HepG2 (cell line): ENCODE data around the gene PHIP. TPM values are rescaled to one million over a fixed set of nuclear protein-coding genes. Genes with fewer than 3 reads are reported as not detected.

Experiments used
- ATAC-seq: fragments of 200-7000 bp; cut with Tn5 transposase; 3 replicates; pipeline ENCODE4 v1.9.1; 2020; ENCODE audit warnings: mild to moderate bottlenecking, moderate library complexity
- BruUV-seq: library from RNA; stranded (reverse); fragments of 400-500 nt; replicated peaks from 2 replicates; lab custom pipeline; 2021; lab: Mats Ljungman, UMichigan
- CTCF ChIA-PET: fragments of 300-600 bp; formaldehyde crosslinking; extraction: SDS; loops from one replicate; lab custom pipeline; 2021; ENCODE audit warnings: low total read pairs, inconsistent platforms, low intra/inter-chr PET ratio; lab: Yijun Ruan, JAX
- POLR2A ChIA-PET: fragments of 350-600 bp; sonication (Branson Sonifier 250); formaldehyde crosslinking; loops from one replicate; lab custom pipeline; 2020; ENCODE audit warnings: antibody characterized with exemption, inconsistent platforms; lab: Yijun Ruan, JAX
- DNase-seq: peaks from one replicate; pipeline ENCODE4 v3.0.0-alpha.2; 2015; ENCODE audit warnings: low spot score
- FAIRE-seq: peaks from 3 replicates; lab custom pipeline; 2011; peaks lifted over from hg19 to GRCh38; lab: Jason Lieb, UNC
- H2AFZ ChIP-seq: one replicate; pipeline ENCODE4 v1.6.1; 2011; ENCODE audit warnings: low read length, inconsistent platforms
- H3K27ac ChIP-seq: fragments of 300-600 bp; 3 replicates; pipeline ENCODE4 v1.8.0; 2011; ENCODE audit warnings: mixed run types, mild to moderate bottlenecking, mixed read lengths, low read length, inconsistent platforms; ENCODE audit not compliant: insufficient read depth; ENCODE audit errors: extremely low read length
- H3K27me3 ChIP-seq, 2 experiments: fragments of 200-600 bp in 1 of 2; 2 replicates in 1 of 2; 3 replicates in 1 of 2; pipeline versions ENCODE4 v1.6.0 to v1.8.0; 2011; ENCODE audit warnings: low read length in 2 of 2, mild to moderate bottlenecking in 2 of 2, moderate library complexity in 2 of 2, inconsistent platforms in 1 of 2; ENCODE audit not compliant: insufficient read depth in 2 of 2, control insufficient read depth in 1 of 2
- H3K36me3 ChIP-seq, 2 experiments: fragments of 200-600 bp in 1 of 2; replicated peaks in 1 of 2; 2 replicates in 1 of 2; 3 replicates in 1 of 2; pipeline versions ENCODE4 v1.5.1 to v1.8.0; 2011; ENCODE audit warnings: low read length in 2 of 2, inconsistent platforms in 1 of 2; ENCODE audit not compliant: insufficient read depth in 2 of 2, control insufficient read depth in 1 of 2
- H3K4me1 ChIP-seq: 2 replicates; pipeline ENCODE4 v1.5.1; 2012; ENCODE audit warnings: low read length, inconsistent platforms; ENCODE audit not compliant: insufficient read depth
- H3K4me2 ChIP-seq: 2 replicates; pipeline ENCODE4 v1.6.0; 2011; ENCODE audit warnings: low read depth, low read length, inconsistent platforms
- H3K4me3 ChIP-seq, 3 experiments: fragments of 200-600 bp in 1 of 3; sonication (generic), shearing (Covaris generic) in 1 of 3; replicated peaks in 1 of 3; 2 replicates each; pipeline ENCODE4 v1.5.1; 2011 to 2016; ENCODE audit warnings: low read length in 3 of 3, inconsistent platforms in 2 of 3, low read depth in 2 of 3, mild to moderate bottlenecking in 2 of 3, control low read depth in 1 of 3, mixed read lengths in 1 of 3; ENCODE audit not compliant: insufficient read depth in 1 of 3
- H3K79me2 ChIP-seq: one replicate; pipeline ENCODE4 v1.6.1; 2011; ENCODE audit warnings: low read length, inconsistent platforms; ENCODE audit not compliant: insufficient read depth
- H3K9ac ChIP-seq: 2 replicates; pipeline ENCODE4 v1.6.0; 2011; ENCODE audit warnings: mild to moderate bottlenecking, low read depth, low read length, inconsistent platforms; ENCODE audit not compliant: insufficient read depth
- H3K9me3 ChIP-seq: 2 replicates; pipeline ENCODE4 v1.5.1; 2012; ENCODE audit warnings: mild to moderate bottlenecking, low read length
- H4K20me1 ChIP-seq: 2 replicates; pipeline ENCODE4 v1.6.0; 2011; ENCODE audit warnings: inconsistent platforms, mild to moderate bottlenecking, low read length, moderate library complexity; ENCODE audit not compliant: insufficient read depth
- ATRX ChIP-seq: sonication (generic); formaldehyde crosslinking; IDR thresholded peaks from 2 replicates; pipeline ENCODE4 v1.4.0; 2020; ENCODE audit warnings: missing genetic modification reagents, borderline replicate concordance
- BHLHE40 ChIP-seq: IDR thresholded peaks from 2 replicates; pipeline ENCODE4 v1.6.1; 2011; ENCODE audit warnings: low read length, improper control_type of control experiment
- CENPX ChIP-seq: sonication (generic); formaldehyde crosslinking; IDR thresholded peaks from 2 replicates; pipeline ENCODE4 v1.9.0; 2021; ENCODE audit warnings: mild to moderate bottlenecking, missing genetic modification reagents, moderate library complexity
- HMG20B ChIP-seq: conservative IDR thresholded peaks from 2 replicates; pipeline ENCODE4 v1.6.1; 2016; ENCODE audit warnings: missing genetic modification reagents, missing compliant biosample characterization
- POLR2G ChIP-seq: fragments of 200-400 bp; formaldehyde crosslinking; IDR thresholded peaks from 2 replicates; pipeline ENCODE4 v1.6.1; 2018; ENCODE audit warnings: mild to moderate bottlenecking, low read depth, low read length, moderate library complexity
- PRDM15 ChIP-seq: sonication (generic); formaldehyde crosslinking; IDR thresholded peaks from 2 replicates; pipeline ENCODE4 v1.4.0; 2020; ENCODE audit warnings: missing genetic modification reagents
- RCOR2 ChIP-seq: IDR thresholded peaks from 2 replicates; pipeline ENCODE4 v1.6.1; 2016; ENCODE audit warnings: missing biosample characterization, missing genetic modification reagents
- RFXAP ChIP-seq: sonication (generic); formaldehyde crosslinking; IDR thresholded peaks from 2 replicates; pipeline ENCODE4 v1.4.0; 2020; ENCODE audit warnings: missing genetic modification reagents, borderline replicate concordance
- SMARCC2 ChIP-seq: fragments of 450-650 bp; IDR thresholded peaks from 2 replicates; pipeline ENCODE4 v1.6.1; 2017; ENCODE audit warnings: antibody characterized with exemption, mild to moderate bottlenecking
- TCF7L2 ChIP-seq: IDR thresholded peaks from 2 replicates; pipeline ENCODE4 v1.6.1; 2011; ENCODE audit warnings: mild to moderate bottlenecking, low read depth, low read length, moderate library complexity
- ZBTB7A ChIP-seq: sonication (generic); formaldehyde crosslinking; IDR thresholded peaks from 2 replicates; pipeline ENCODE4 v1.8.0; 2022; ENCODE audit warnings: mild to moderate bottlenecking, missing genetic modification reagents
- ZNF34 ChIP-seq: sonication (generic); formaldehyde crosslinking; IDR thresholded peaks from 2 replicates; pipeline ENCODE4 v1.4.0; 2020; ENCODE audit warnings: mild to moderate bottlenecking, missing genetic modification reagents, borderline replicate concordance
- ZNF576 ChIP-seq: sonication (generic); formaldehyde crosslinking; IDR thresholded peaks from 2 replicates; pipeline ENCODE4 v1.4.0; 2020; ENCODE audit warnings: mild to moderate bottlenecking, missing genetic modification reagents
- ZNF652 ChIP-seq: IDR thresholded peaks from 2 replicates; pipeline ENCODE4 v1.6.1; 2016; ENCODE audit warnings: low read depth, borderline replicate concordance
- ZNF781 ChIP-seq: sonication (generic); formaldehyde crosslinking; IDR thresholded peaks from 2 replicates; pipeline ENCODE4 v1.5.1; 2020; ENCODE audit warnings: borderline replicate concordance, mild to moderate bottlenecking, missing genetic modification reagents; ENCODE audit errors: not compliant biosample characterization
- ZZZ3 ChIP-seq: sonication (generic); formaldehyde crosslinking; IDR thresholded peaks from 2 replicates; pipeline ENCODE4 v1.4.0; 2020; ENCODE audit warnings: missing genetic modification reagents, mild to moderate bottlenecking, borderline replicate concordance
- WGBS: methylation state at CpG from one replicate; pipeline ENCODE4 v1.1.6; 2017; ENCODE audit warnings: low lambda C conversion rate; 5-methylcytosine and 5-hydroxymethylcytosine counted together
- in situ Hi-C: cut with HindIII; loops from 2 replicates; pipeline ENCODE4 v1.10.0; 2017; ENCODE audit warnings: low pct_unique_long_range_greater_than_20kb; ENCODE audit not compliant: extremely low pct_ligation_motif_present
- intact Hi-C: fragments of 100-400 bp; cut with micrococcal nuclease; formaldehyde crosslinking; loops from one replicate; pipeline ENCODE4 v1.10.0; 2022; ENCODE audit not compliant: unreplicated experiment
- polyA plus RNA-seq, 8 experiments: library from polyadenylated mRNA; depleted of rRNA in 3 of 8; stranded (reverse) in 7 of 8; unstranded in 1 of 8; fragments of >200 nt; fragmentation: Illumina TruSeq in 4 of 8; extraction: Trizol in 4 of 8; gene quantifications; 2 replicates each; pipeline versions ENCODE4 v1.2.1 to v1.2.3, GENCODE V29; 2011 to 2016; ENCODE audit warnings: low read depth in 4 of 8, missing spikeins in 1 of 8, mixed read lengths in 1 of 8; ENCODE audit not compliant: insufficient read depth in 1 of 8
- total RNA-seq, 5 experiments: library from RNA; depleted of rRNA; stranded (reverse); fragments of >200 nt; fragmentation: Illumina TruSeq; extraction: Trizol; gene quantifications; 2 replicates each; pipeline ENCODE4 v1.2.3, GENCODE V29; 2016; ENCODE audit warnings: low read depth in 1 of 5

The PHIP gene
- total and polyA plus RNA-seq, 2 of the 13 experiments (the other 11 are each of a cell fraction or from before 2014, with no cell fraction given), result 6.5 to 23.5 TPM

GRCh38 chr6:79005024-79005423, 73.0 kb downstream of the PHIP start (continued):
- no peak for TF ChIP-seq PRDM15 (CRISPR knock-in tag)
- TF ChIP-seq, all 625 proteins: peak for 0

GRCh38 chr6:79004239-79004638, 73.8 kb downstream of the PHIP start:
- in situ Hi-C loops (no loop called here), intact Hi-C loops (no loop called here)
- Histone ChIP-seq H3K9ac (no peak overlapping the region), H4K20me1 (no peaks in the 10 kb centered on the region; the same call in 1 of the 2 replicates), H3K36me3 (peaks cover 7 to 38% of the 10 kb centered on the region in 2 experiments), H3K9me3 (no peaks in the 10 kb centered on the region), H2AFZ (no peak overlapping the region), H3K27me3 (no peaks in the 10 kb centered on the region), H3K4me3 (no peak overlapping the region), H3K4me1 (no peaks in the 10 kb centered on the region), H3K27ac (no peak overlapping the region), H3K79me2 (no peaks in the 10 kb centered on the region), H3K4me2 (no peak overlapping the region)
- POLR2A ChIA-PET, result no interaction called here
- DNase-seq, result no peak
- no TSS peak for BruUV-seq
- 94% methylated on average over 2 of the region's 2 CpGs for WGBS
- no peak for FAIRE-seq
- ATAC-seq, result no peak
- CTCF ChIA-PET, result no interaction called here
- TF ChIP-seq TCF7L2 (no peak), ZBTB7A (CRISPR knock-in tag) (no peak), SMARCC2 (no peak), ATRX (CRISPR knock-in tag) (no peak), ZNF576 (CRISPR knock-in tag) (no peak), CENPX (CRISPR knock-in tag) (no peak), RCOR2 (CRISPR knock-in tag) (no peak), RFXAP (CRISPR knock-in tag) (no peak), ZNF781 (CRISPR knock-in tag) (no peak), ZZZ3 (CRISPR knock-in tag) (no peak), ZNF34 (CRISPR knock-in tag) (no peak), BHLHE40 (no peak), HMG20B (CRISPR knock-in tag) (no peak), ZNF652 (CRISPR knock-in tag) (no peak), POLR2G (no peak)
- TF ChIP-seq, all 625 proteins: peak for 0
